Epithelial cell of esophagus (primary cell): ENCODE results near the gene EXOC2.

Source experiments
- DNase-seq: peaks from one replicate; pipeline ENCODE4 v3.0.0; 2010; ENCODE audit warnings: low read depth
- H3K4me3 ChIP-seq: 2 replicates; pipeline ENCODE4 v1.5.1; 2011; ENCODE audit warnings: mild to moderate bottlenecking, low read length, control low read depth
- CTCF ChIP-seq: IDR thresholded peaks from 2 replicates; pipeline ENCODE4 v1.5.1; 2011; ENCODE audit warnings: low read depth, mild to moderate bottlenecking, low read length, control low read depth, inconsistent platforms; ENCODE audit not compliant: insufficient read depth; ENCODE audit errors: missing control alignments

The EXOC2 gene

GRCh38 chr6:692858-693722 is at the start of gene EXOC2:
Gene EXOC2, minus strand, starts transcription at chr6:693139. Its CDS starts 55,321 bp downstream, at chr6:637818.
- TF ChIP-seq CTCF, result no peak

GRCh38 chr6:741410-742339 is 48.7 kb upstream of the EXOC2 start:
- no peak for DNase-seq
- TF ChIP-seq CTCF, result no peak
- H3K4me3 ChIP-seq, result no peak overlapping the region

More at GRCh38 chr6:692858-693722, at the start of gene EXOC2:
- H3K4me3 ChIP-seq, result peak within 1 kb of the TSS; percentile 82
- DNase-seq, result peak; percentile 87

- no peak for TF ChIP-seq CTCF
- DNase-seq, result no peak
- no peak overlapping the region for H3K4me3 ChIP-seq
These were observed 43.9 kb upstream of the EXOC2 start for GRCh38 chr6:736657-737446.

- TF ChIP-seq CTCF, result no peak
- DNase-seq, result no peak
- no peak overlapping the region for H3K4me3 ChIP-seq
These were observed 40.7 kb upstream of the EXOC2 start for GRCh38 chr6:733431-734219.

- no peak for DNase-seq
- no peak overlapping the region for H3K4me3 ChIP-seq
- no peak for TF ChIP-seq CTCF
These were observed 39.0 kb upstream of the EXOC2 start for GRCh38 chr6:731924-732323.
